HK-2 (cell line): ENCODE results near the gene EFCAB8.
A peak's percentile ranks its signal among the peaks of the same experiment; 100 is the strongest.
"Not testable (repeated sequence)": the region's sequence is repeated elsewhere in the genome, so short reads cannot be mapped to it uniquely, and the experiment has no call there.

Source experiments
- DNase-seq: peaks from one replicate; pipeline ENCODE4 v3.0.0-alpha.2; 2018; ENCODE audit not compliant: unreplicated experiment

The EFCAB8 gene

GRCh38 chr20:32886652-32887051 lies 27.9 kb downstream of the EFCAB8 start:
- DNase-seq, result no peak

GRCh38 chr20:32887492-32887891 lies 28.8 kb downstream of the EFCAB8 start:
- DNase-seq, result no peak

- DNase-seq, result no peak
Observed at GRCh38 chr20:32888636-32889035, 29.9 kb downstream of the EFCAB8 start.

GRCh38 chr20:32889281-32889680 lies 30.6 kb downstream of the EFCAB8 start:
- no peak for DNase-seq

GRCh38 chr20:32891491-32891890 lies 32.8 kb downstream of the EFCAB8 start:
- no peak for DNase-seq

DNA sequence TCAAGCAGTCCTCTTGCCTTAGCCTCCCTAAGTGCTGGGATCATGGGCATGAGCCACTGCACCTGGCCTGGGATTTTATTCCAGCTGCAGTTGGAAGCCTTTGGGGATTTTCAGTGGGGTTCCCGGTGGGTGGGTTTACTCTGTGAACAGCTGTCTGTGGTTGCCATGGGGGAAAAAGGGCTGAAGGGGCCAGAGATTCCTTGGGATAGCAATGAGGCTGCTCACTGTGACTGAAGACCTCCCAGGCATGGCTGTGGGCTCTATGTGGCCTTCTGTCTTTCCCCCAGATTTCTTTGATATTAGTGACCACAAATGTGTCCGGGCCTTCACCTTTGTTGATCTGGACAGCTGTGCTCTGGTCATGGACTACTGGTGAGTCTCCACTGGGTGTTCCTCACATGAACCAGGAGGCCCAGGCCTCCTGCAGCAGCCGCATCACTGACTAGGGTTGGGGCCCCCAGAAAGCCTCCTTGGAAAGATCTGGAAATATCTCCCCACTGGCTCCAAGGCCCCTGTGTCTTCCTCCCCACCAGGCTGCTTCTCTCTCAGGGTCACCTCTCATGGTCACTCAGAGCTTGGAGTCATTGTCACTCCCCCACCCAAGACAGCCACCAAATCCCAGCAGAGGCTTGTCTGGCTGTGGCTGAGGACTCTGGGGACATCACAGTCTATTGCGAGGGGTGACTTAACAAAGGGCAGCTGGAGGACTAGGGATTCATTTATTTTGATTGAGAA lies 33.4 kb downstream of the EFCAB8 start:
- DNase-seq, result no peak

- no peak for DNase-seq
Observed at GRCh38 chr20:32893263-32894025, 34.7 kb downstream of the EFCAB8 start.

- DNase-seq, result peak; percentile 35
Observed at GRCh38 chr20:32894026-32894483, 35.3 kb downstream of the EFCAB8 start.

DNA sequence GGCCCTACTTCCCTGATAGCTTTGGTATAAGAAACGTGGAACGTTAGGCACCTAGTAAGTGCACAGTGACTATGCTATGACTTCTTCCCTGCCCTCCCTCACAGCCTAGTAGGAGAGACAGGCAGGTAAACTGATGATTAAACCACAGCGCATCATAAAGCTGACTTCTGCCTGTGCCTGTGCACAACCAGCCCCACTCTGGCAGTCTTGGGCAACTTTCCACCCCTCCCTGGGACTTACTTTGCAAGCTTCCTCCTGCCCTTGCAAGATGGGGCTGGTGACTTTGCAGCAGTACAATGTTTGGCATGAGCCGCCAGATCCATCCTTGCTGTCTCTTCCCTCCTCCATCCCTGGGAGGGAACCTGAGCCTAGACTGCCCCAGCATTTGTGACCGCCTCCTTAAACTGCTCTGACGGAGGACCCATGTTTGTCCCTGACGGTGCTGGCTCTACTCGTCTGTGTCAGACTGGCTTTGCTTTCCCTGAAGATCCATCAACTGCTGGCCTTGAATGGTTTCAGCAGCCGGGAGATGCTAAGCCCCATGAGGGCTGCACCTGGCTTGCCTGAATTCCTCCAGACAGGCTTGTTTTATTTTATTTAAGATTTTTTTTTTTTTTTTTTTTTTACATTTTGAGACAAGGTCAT lies 36.1 kb downstream of the EFCAB8 start:
- DNase-seq, result no peak

- no peak for DNase-seq
Observed at GRCh38 chr20:32896521-32897280, 38.0 kb downstream of the EFCAB8 start.

DNA sequence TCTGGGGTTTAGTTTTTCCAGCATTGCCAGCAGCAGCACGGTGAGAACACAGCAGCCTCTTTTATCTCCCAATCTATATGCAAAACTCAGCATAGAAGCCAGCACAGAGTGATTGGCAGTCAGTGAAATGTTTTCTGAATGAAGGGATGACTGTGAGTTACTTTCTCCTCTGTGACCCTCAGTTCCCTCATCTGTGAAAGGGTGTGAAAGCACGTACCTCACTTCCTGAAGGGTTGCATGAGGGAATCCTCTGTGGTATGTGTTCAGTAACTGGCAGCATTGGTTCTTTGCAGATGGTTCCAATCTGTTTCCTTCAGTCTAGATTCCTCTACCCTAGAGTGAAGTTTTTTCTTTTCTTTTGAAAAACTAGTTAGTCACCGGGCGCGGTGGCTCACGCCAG lies 40.0 kb downstream of the EFCAB8 start:
- DNase-seq, result no peak

- peak; percentile 58 for DNase-seq
Observed at GRCh38 chr20:32902456-32903420, 44.0 kb downstream of the EFCAB8 start.

- no peak for DNase-seq
Observed at GRCh38 chr20:32903666-32904175, 45.0 kb downstream of the EFCAB8 start.

- not testable (repeated sequence) for DNase-seq
Observed at GRCh38 chr20:32904678-32905077, 46.0 kb downstream of the EFCAB8 start.

DNA sequence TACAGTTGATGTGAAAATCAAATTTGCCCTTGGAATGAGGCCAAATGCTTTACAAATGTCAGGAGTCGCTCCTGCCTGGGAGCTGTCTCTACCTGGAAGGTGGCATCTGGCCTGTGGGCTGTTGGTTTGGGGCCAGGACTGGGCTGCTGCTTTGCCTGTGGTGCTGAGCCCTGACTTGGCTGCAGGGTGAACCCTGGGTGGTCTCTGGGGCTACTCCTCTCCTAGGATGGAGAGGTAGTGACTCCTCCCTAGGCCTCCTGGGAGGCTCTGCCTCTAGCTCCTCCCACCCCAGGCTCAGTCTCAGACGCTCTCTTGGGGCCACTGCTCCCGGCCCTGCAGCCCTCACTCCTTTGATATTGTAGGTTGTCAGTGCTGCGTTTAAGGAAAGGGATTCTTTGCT lies 47.5 kb downstream of the EFCAB8 start:
- DNase-seq, result no peak

- no peak for DNase-seq
Observed at GRCh38 chr20:32906871-32907495, 48.3 kb downstream of the EFCAB8 start.

- DNase-seq, result no peak
Observed at GRCh38 chr20:32907886-32908285, 49.2 kb downstream of the EFCAB8 start.

DNA sequence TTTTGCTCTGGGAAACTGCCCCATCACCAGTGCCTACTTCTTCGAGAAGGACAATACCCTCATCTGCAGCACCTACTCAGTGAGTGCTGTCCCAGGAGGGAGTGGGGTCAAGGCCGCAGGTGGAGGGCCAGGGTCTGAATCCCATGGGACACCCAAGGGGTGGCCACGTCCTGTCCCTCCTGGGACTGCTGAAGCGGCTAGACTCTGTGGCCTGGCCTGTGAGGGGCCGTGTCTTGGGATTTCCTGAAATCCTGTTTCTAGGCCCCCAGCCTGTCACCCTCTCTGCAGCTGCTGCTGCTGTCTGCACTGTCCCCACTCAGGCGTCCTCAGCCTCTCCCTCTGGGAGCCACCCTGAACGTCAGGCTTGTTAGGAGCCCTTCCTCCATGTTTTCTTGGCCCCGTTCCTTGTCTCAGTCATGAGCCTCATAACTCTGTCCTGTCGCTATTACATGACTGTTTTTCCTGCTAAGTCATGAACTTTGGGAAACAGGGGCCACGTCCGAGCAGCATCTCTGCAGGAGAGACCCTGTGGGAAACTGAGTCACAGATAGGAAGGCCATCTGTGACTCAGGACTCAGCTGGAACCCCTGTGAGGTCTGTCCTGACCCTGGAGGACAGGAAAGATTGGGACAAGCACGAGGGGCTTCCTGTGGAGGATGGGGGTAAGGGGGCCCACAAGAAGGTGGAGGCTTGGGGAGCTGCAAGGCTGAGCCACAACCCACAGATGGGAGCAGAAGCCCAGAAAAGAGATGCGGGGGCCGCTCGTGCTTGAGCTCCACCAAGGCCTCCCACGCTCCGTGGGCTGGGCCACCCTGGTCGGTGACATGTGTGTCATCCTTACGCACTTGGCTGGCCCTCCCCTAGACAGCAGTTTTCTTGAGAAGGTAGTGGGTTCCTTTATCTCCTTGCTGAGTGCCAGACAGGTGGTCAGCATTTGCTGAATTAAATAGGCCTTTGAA lies 49.9 kb downstream of the EFCAB8 start:
- no peak for DNase-seq

DNA sequence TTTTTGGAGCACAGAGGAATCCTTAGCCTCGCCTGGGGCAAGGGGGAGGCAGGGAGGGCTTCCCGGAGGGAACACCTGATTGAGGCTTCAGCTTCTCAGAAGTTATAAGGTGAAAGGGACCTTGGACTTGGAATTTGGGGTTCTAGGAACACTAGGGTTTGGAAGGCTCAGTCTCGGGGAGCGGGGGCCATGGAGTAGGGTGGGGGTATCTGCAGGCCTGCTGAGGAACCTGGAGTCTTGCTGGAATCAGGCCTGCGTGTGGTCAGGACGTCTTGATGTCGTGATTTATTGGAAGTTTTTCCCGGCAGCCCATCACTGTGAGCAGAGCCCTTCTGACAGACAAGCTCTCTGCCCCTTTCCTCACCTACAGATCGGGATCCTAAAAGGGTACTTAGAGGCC lies 50.7 kb downstream of the EFCAB8 start:
- no peak for DNase-seq
